Measurements from ENCODE around the gene ACOT7.

Gene ACOT7

DNA sequence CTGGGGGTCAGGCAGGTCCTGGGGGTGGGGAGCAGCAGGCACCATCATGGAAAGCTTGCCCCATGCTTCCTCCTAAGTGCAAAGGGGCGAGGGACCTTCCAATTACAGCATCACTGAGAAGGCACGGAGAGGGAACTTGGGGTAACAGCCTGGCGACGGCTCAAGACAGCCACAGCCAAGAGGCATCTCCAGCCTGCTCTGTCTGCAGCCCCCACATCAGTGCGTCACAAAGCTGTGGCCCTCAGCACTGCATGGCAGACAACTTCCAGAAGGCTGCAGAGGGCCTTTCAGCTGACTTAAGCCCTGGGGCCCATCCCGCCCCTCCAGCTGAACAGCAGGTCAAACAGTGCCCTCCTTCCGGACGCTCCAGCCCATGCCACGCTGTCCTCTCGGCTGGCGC, 119.5 kb downstream of the ACOT7 start:
- H3K27ac ChIP-seq (ENCODE audit: low read depth, low read length): no peak overlapping the region
- no peak for TF ChIP-seq EZH2phosphoT487 (conservative IDR thresholded peaks at IDR 0.05; ENCODE audit: low read length)
- TF ChIP-seq, protein P1, sequence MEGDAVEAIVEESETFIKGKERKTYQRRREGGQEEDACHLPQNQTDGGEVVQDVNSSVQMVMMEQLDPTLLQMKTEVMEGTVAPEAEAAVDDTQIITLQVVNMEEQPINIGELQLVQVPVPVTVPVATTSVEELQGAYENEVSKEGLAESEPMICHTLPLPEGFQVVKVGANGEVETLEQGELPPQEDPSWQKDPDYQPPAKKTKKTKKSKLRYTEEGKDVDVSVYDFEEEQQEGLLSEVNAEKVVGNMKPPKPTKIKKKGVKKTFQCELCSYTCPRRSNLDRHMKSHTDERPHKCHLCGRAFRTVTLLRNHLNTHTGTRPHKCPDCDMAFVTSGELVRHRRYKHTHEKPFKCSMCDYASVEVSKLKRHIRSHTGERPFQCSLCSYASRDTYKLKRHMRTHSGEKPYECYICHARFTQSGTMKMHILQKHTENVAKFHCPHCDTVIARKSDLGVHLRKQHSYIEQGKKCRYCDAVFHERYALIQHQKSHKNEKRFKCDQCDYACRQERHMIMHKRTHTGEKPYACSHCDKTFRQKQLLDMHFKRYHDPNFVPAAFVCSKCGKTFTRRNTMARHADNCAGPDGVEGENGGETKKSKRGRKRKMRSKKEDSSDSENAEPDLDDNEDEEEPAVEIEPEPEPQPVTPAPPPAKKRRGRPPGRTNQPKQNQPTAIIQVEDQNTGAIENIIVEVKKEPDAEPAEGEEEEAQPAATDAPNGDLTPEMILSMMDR (IDR thresholded peaks at IDR 0.05; ENCODE audit: insufficient read depth, low read length, poor library complexity, severe bottlenecking): no peak
- H3K9me3 ChIP-seq (ENCODE audit: insufficient read depth, low read length): no peaks in the 10 kb centered on the region
- H4K20me1 ChIP-seq (ENCODE audit: low read depth, low read length): no peaks in the 10 kb centered on the region
- H3K4me3 ChIP-seq (ENCODE audit: insufficient read depth, low read length, poor library complexity, severe bottlenecking): no peak overlapping the region
- no peak overlapping the region for H3K4me2 ChIP-seq (ENCODE audit: low read depth, low read length, poor library complexity, severe bottlenecking)
- H3K9ac ChIP-seq (ENCODE audit: low read length): no peak overlapping the region
- H3K79me2 ChIP-seq (ENCODE audit: insufficient read depth, low read length): no peaks in the 10 kb centered on the region
- no peaks in the 10 kb centered on the region for H3F3A ChIP-seq (ENCODE audit: insufficient read depth)
- no peaks in the 10 kb centered on the region for H3K36me3 ChIP-seq (ENCODE audit: low read length)
- H3K27me3 ChIP-seq (ENCODE audit: low read length): no peaks in the 10 kb centered on the region
- H3K9me2 ChIP-seq (replicated peaks; ENCODE audit: insufficient read depth, low read length): no peaks in the 10 kb centered on the region
- no peak overlapping the region for H2AFZ ChIP-seq (ENCODE audit: low read depth, low read length, severe bottlenecking)

DNA sequence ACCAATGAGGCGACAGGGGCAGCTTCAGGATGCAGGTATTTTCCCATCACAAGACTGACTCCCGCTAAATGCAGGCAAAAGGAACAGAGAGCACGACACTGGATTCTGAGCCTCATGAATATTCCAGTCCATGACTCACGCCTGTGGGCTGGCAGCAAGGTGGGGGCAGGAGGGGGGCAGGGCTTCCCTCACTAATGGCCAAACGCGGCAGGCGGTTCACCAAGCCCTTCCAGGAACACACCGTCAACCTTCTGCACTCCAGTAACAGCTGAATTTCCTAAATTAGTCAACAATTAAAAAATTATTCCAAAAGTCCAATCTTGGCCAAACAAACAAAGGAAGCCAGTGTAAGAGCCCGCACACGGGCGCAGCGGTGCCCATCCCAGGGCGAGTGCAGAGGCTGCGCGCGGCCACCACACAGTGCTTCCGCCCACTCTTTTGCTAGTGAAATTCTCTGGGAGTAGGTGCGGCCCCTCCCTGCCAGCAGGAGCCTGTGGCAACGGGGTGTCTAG, 120.1 kb downstream of the ACOT7 start:
- no peak overlapping the region for H3K9ac ChIP-seq (ENCODE audit: low read length)

DNA sequence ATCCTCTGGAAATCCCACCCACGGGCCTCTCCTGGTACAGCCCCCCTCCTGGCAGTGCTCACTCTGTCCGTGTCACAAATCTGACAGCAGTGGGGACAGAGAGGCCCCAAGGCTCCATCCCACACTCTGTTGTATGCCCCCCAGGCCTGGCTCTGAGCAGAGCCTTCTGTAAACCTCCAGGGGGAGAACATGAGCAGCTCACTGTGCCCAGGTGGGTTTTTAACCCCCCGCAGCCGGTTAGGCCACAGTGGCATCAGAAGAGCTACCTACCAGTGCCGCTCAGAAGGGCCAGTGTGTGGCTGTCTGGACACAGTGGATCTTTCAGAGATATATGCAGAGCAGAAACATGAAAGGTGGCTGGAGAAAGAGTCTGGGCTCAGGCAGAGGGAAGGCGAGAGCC, 120.7 kb downstream of the ACOT7 start:
- H3K27me3 ChIP-seq (ENCODE audit: low read length): no peaks in the 10 kb centered on the region
- H3K4me2 ChIP-seq (ENCODE audit: low read depth, low read length, poor library complexity, severe bottlenecking): no peak overlapping the region
- H4K20me1 ChIP-seq (ENCODE audit: low read depth, low read length): no peaks in the 10 kb centered on the region
- no peak overlapping the region for H2AFZ ChIP-seq (ENCODE audit: low read depth, low read length, severe bottlenecking)
- H3K4me3 ChIP-seq (ENCODE audit: insufficient read depth, low read length, poor library complexity, severe bottlenecking): no peak overlapping the region
- H3K9me2 ChIP-seq (replicated peaks; ENCODE audit: insufficient read depth, low read length): no peaks in the 10 kb centered on the region
- no peaks in the 10 kb centered on the region for H3K9me3 ChIP-seq (ENCODE audit: insufficient read depth, low read length)
- H3K9ac ChIP-seq (ENCODE audit: low read length): no peak overlapping the region
- H3K27ac ChIP-seq (ENCODE audit: low read depth, low read length): no peak overlapping the region
- no peaks in the 10 kb centered on the region for H3F3A ChIP-seq (ENCODE audit: insufficient read depth)
- H3K36me3 ChIP-seq (ENCODE audit: low read length): no peaks in the 10 kb centered on the region
- TF ChIP-seq, protein P1 (IDR thresholded peaks at IDR 0.05; ENCODE audit: insufficient read depth, low read length, poor library complexity, severe bottlenecking): no peak
- no peak for TF ChIP-seq EZH2phosphoT487 (conservative IDR thresholded peaks at IDR 0.05; ENCODE audit: low read length)
- no peaks in the 10 kb centered on the region for H3K79me2 ChIP-seq (ENCODE audit: insufficient read depth, low read length)

More for the DNA sequence above, 120.1 kb downstream of the ACOT7 start:
- H3K79me2 ChIP-seq (ENCODE audit: insufficient read depth, low read length): no peaks in the 10 kb centered on the region
- H2AFZ ChIP-seq (ENCODE audit: low read depth, low read length, severe bottlenecking): no peak overlapping the region
- no peaks in the 10 kb centered on the region for H3K9me3 ChIP-seq (ENCODE audit: insufficient read depth, low read length)
- H3K36me3 ChIP-seq (ENCODE audit: low read length): no peaks in the 10 kb centered on the region
- no peak overlapping the region for H3K4me3 ChIP-seq (ENCODE audit: insufficient read depth, low read length, poor library complexity, severe bottlenecking)
- H3K9me2 ChIP-seq (replicated peaks; ENCODE audit: insufficient read depth, low read length): no peaks in the 10 kb centered on the region
- no peak overlapping the region for H3K4me2 ChIP-seq (ENCODE audit: low read depth, low read length, poor library complexity, severe bottlenecking)
- no peaks in the 10 kb centered on the region for H4K20me1 ChIP-seq (ENCODE audit: low read depth, low read length)
- no peaks in the 10 kb centered on the region for H3F3A ChIP-seq (ENCODE audit: insufficient read depth)
- no peak overlapping the region for H3K27ac ChIP-seq (ENCODE audit: low read depth, low read length)
- TF ChIP-seq EZH2phosphoT487 (conservative IDR thresholded peaks at IDR 0.05; ENCODE audit: low read length): no peak
- TF ChIP-seq, protein P1 (IDR thresholded peaks at IDR 0.05; ENCODE audit: insufficient read depth, low read length, poor library complexity, severe bottlenecking): no peak
- H3K27me3 ChIP-seq (ENCODE audit: low read length): no peaks in the 10 kb centered on the region

Data from SU-DHL-6 (cell line).